ENCODE measurements around the gene SIRT7. TPM values are rescaled to one million over a fixed set of nuclear protein-coding genes. Genes with fewer than 3 reads are reported as not detected.

The SIRT7 gene
- polyA plus RNA-seq, 1 of the 3 experiments (the other 2 are of a cell fraction): 32.6 TPM

DNA sequence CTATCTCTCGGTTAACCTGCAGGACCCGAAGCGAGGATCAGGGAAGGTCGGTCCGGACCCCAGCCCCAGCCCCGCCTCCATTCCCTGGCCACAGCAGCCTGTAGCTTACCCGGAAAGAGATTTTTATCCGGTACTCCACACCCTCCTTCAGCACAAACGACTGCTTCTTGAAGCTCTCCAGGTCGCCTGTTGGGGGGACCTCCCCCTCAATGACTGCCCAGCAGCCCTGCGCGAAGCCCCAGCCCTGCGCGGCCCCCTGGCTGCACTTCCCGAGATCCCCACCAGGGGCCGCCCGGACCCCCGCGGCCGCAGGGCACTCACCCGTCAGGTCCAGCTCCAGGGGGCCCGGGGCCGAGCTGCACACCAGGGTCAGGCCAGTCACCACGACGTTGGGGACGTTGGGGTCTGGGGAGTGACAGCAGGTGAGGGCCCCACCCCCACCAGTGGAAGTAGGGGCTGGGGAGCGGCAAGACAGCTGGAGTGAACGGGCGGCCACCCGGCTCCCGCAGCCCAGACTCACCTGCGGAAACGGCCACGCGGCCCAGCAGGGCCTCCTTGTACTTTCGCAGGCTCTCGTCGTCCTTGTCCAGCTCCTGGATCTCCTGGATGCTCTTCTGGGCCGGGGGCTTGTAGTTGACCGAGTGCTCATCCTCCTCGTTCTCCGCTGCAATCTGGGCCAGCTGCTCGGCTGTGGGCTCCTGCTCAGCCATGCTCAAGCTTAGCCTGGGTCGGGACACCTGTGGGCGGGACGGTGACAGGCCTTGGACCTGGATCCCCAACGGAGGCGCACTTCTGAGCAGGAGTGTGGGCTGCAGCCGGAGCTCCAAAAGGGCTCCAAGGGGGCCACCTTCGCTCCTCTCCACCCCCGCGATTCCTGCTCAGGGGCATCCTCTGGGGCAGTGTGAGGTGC lies 48.5 kb downstream of the SIRT7 start:
- no peaks in the 10 kb centered on the region for H3K9me3 ChIP-seq
- peak overlapping the region; percentile 99 for H3K4me2 ChIP-seq
- peak overlapping the region; percentile 98 for H3K9ac ChIP-seq
- H3K4me1 ChIP-seq (ENCODE audit: control insufficient read depth in 1 of 2, insufficient read depth in 2 of 2, low read depth in 1 of 2, low read length in 1 of 2): peaks cover 24 to 51% of the 10 kb centered on the region in 2 experiments; a peak in 3 of 4 replicates
- ChIA-PET POLR2A (interaction anchor here (0.6 to 2.5 kb wide), 18 partner anchors 8 to 362 kb away, joined by 3 to 16 read pairs (median 3); partner anchors contain the start of genes ALYREF, ANAPC11, ARL16 and HGS), CTCF (interaction anchor here (0.6 to 6.9 kb wide), 63 partner anchors 9 to 229 kb away, joined by 3 to 54 read pairs (median 6); partner anchors contain the start of genes ALYREF, ANAPC11, CENPX and DCXR)
- H3K9me2 ChIP-seq: no peaks in the 10 kb centered on the region
- H3K79me2 ChIP-seq (ENCODE audit: insufficient read depth): peaks cover 65% of the 10 kb centered on the region
- 15% methylated on average over 37 of the region's 52 CpGs for WGBS (ENCODE audit: low lambda C conversion rate)
- H3K27me3 ChIP-seq (ENCODE audit: insufficient read depth): no peaks in the 10 kb centered on the region
- peak overlapping the region; percentile 86 to 95 for H3K27ac ChIP-seq (ENCODE audit: low read depth in 2 of 2, low read length in 1 of 2)
- peaks cover 46% of the 10 kb centered on the region for H4K20me1 ChIP-seq (ENCODE audit: insufficient read depth)
- peak overlapping the region; percentile 83 to 97 for H3K4me3 ChIP-seq (ENCODE audit: low read depth in 2 of 2, low read length in 1 of 2)
- H3F3A ChIP-seq (replicated peaks; ENCODE audit: insufficient read depth): peaks cover 72% of the 10 kb centered on the region
- H3K36me3 ChIP-seq (replicated peaks in 1 of 2; ENCODE audit: control insufficient read depth in 1 of 2, insufficient read depth in 2 of 2, low read length in 1 of 2): peaks cover 27 to 37% of the 10 kb centered on the region in 2 experiments
- peak; percentile 12; the same call in 1 of the 2 replicates for TF ChIP-seq POLR2AphosphoS5 (IDR thresholded peaks at IDR 0.05; ENCODE audit: low read depth, low read length)
- TF ChIP-seq, protein P1, sequence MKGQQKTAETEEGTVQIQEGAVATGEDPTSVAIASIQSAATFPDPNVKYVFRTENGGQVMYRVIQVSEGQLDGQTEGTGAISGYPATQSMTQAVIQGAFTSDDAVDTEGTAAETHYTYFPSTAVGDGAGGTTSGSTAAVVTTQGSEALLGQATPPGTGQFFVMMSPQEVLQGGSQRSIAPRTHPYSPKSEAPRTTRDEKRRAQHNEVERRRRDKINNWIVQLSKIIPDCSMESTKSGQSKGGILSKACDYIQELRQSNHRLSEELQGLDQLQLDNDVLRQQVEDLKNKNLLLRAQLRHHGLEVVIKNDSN (IDR thresholded peaks at IDR 0.05; ENCODE audit: borderline replicate concordance, low read depth): no peak
- no peak for TF ChIP-seq RXRA (IDR thresholded peaks at IDR 0.05; ENCODE audit: borderline replicate concordance, low read depth)
- TF ChIP-seq SMC3 (IDR thresholded peaks at IDR 0.05; ENCODE audit: low read depth, low read length): peak; percentile 33
- no peak for TF ChIP-seq EP300 (IDR thresholded peaks at IDR 0.05; ENCODE audit: borderline replicate concordance in 1 of 2, low read depth in 1 of 2, low read length in 1 of 2)
- no peak for TF ChIP-seq FOSL2 (IDR thresholded peaks at IDR 0.05; ENCODE audit: borderline replicate concordance, low read depth)
- TF ChIP-seq JUND (IDR thresholded peaks at IDR 0.05): peak; percentile 8; the same call in 1 of the 2 replicates
- TF ChIP-seq, protein P2, sequence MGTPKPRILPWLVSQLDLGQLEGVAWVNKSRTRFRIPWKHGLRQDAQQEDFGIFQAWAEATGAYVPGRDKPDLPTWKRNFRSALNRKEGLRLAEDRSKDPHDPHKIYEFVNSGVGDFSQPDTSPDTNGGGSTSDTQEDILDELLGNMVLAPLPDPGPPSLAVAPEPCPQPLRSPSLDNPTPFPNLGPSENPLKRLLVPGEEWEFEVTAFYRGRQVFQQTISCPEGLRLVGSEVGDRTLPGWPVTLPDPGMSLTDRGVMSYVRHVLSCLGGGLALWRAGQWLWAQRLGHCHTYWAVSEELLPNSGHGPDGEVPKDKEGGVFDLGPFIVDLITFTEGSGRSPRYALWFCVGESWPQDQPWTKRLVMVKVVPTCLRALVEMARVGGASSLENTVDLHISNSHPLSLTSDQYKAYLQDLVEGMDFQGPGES (IDR thresholded peaks at IDR 0.05; ENCODE audit: low read depth, low read length): no peak
- peak; percentile 39; the same call in 1 of the 2 replicates for TF ChIP-seq NRF1 (IDR thresholded peaks at IDR 0.05; ENCODE audit: low read depth, low read length)
- TF ChIP-seq, protein P3, sequence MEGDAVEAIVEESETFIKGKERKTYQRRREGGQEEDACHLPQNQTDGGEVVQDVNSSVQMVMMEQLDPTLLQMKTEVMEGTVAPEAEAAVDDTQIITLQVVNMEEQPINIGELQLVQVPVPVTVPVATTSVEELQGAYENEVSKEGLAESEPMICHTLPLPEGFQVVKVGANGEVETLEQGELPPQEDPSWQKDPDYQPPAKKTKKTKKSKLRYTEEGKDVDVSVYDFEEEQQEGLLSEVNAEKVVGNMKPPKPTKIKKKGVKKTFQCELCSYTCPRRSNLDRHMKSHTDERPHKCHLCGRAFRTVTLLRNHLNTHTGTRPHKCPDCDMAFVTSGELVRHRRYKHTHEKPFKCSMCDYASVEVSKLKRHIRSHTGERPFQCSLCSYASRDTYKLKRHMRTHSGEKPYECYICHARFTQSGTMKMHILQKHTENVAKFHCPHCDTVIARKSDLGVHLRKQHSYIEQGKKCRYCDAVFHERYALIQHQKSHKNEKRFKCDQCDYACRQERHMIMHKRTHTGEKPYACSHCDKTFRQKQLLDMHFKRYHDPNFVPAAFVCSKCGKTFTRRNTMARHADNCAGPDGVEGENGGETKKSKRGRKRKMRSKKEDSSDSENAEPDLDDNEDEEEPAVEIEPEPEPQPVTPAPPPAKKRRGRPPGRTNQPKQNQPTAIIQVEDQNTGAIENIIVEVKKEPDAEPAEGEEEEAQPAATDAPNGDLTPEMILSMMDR (IDR thresholded peaks at IDR 0.05): peak; percentile 98
- TF ChIP-seq RAD21 (IDR thresholded peaks at IDR 0.05; ENCODE audit: low read length): peak; percentile 35
- TF ChIP-seq SIN3A (IDR thresholded peaks at IDR 0.05; ENCODE audit: borderline replicate concordance, low read depth, low read length): peak; percentile 26; the same call in 1 of the 2 replicates
- TF ChIP-seq, protein P4, sequence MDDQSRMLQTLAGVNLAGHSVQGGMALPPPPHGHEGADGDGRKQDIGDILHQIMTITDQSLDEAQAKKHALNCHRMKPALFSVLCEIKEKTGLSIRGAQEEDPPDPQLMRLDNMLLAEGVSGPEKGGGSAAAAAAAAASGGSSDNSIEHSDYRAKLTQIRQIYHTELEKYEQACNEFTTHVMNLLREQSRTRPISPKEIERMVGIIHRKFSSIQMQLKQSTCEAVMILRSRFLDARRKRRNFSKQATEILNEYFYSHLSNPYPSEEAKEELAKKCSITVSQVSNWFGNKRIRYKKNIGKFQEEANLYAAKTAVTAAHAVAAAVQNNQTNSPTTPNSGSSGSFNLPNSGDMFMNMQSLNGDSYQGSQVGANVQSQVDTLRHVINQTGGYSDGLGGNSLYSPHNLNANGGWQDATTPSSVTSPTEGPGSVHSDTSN (IDR thresholded peaks at IDR 0.05): peak; percentile 4; the same call in 1 of the 2 replicates
- no peak overlapping the region for H2AFZ ChIP-seq (ENCODE audit: low read depth)
- DNase-seq: peak; percentile 96
